GM12892 (cell line): ENCODE results near the gene PRKAR2B.

Experiments
- POLR2A ChIP-seq: IDR thresholded peaks from 2 replicates; pipeline ENCODE4 v1.6.1; 2011; ENCODE audit warnings: low read depth, low read length, control low read depth
- POLR2AphosphoS5 ChIP-seq: IDR thresholded peaks from 2 replicates; pipeline ENCODE4 v1.6.1; 2011; ENCODE audit warnings: low read depth, low read length, control low read depth

DNA sequence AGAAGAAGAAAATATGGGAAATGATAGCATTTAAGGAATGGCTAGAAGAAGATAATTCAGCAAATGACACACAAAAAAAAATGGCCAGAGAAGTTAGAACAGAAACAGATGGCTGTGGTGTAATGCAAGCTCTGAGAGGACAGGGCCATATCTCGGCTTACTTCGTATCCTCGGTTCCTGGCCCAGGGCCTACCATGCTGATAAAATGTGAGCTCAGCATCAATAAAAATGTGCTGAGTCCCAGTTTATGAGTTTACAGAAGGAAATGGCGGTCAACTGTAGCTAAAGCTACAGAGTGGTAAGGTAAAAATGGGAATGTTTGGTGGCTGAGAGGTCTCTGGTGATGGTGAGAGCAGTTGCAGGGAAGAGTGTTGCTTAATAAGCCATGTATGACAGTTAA is 165.1 kb downstream of the PRKAR2B start:
- TF ChIP-seq POLR2A, result no peak
- no peak for TF ChIP-seq POLR2AphosphoS5
